Measurements from ENCODE around the gene NDUFS6.
"Not testable (repeated sequence)": the region's sequence is repeated elsewhere in the genome, so short reads cannot be mapped to it uniquely, and the experiment has no call there.

NDUFS6 gene

DNA sequence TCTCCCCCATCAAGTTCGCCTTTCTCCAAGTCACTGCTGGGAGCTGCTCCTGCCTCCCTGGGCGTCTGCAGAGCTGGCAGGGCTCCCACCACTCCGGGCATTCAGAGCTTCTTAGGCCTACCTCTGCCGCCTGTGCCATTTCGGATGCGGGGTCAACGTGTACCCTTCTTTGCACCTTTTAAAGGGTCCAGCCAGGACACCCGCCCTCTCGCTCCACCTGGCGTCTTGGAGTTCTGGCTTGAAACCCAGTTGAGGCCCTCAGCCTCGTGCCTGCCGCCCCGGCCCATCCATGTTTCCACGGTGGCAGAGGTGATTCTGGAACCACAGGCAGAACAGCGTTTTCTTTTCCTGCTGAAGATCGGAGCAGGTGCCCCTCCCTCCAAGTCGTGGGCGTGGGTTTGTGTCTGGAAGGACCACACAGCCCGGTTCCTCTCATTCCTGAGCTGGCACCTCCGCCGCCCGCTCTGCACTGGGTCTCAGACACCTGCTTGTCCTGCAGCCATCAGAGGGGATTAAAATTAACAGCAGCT is 32.9 kb downstream of the NDUFS6 start:
- DNase-seq (ENCODE audit: low spot score): no peak

DNA sequence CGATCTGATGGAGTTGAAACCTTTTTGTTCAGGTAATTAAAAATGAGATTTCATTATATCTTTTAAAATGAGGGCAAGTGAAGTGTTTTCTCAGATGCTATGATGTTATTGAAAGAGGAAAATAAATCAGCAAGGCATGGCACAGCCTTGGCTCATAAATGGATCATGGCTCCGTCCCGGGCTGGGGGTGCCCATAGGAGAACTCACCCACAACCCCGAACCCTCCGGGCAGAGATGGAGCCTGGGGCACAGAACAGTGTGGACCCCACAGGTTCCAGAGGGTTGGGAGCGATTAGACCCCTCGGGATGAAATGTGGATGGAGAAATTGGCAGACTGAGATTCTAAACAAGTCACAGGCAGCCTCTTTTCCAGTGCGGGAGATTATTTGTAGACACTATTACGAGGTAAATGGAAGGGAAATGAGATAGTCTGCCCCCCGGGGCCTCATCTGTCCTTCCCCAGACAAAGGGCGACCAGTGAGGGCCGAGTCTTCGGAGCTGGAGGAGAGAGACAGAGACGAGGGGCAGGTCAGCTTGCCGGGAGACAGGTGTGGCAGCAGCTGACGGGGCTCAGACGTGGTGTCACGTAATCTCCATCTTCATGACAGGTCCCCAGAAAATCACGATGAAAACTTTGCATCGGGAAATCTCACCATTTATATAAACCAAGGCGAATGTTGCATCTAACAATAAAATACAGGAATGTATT is 33.7 kb downstream of the NDUFS6 start:
- DNase-seq (ENCODE audit: low spot score): no peak

DNA sequence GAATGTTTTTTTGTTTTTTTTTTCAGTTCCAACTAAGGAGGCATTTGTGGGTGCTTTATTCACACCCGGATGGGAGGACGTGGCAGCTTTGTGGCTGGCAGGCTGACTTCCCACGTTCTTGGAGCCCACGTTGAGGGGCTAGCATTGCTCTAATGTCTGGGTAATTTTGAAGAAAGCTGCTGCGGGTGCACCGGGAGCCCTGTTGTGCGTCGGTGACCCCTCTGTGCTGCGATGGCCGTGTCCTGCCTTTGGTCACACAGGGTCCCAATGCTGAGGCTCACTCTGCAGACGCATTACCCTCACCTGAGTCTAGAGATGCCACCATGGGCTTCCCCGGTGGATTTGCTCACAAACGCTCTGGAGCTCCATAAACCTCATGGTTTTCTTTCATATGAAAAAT is 34.2 kb downstream of the NDUFS6 start:
- DNase-seq (ENCODE audit: low spot score): no peak

GRCh38 chr5:1836176-1836890 is 35.1 kb downstream of the NDUFS6 start:
- DNase-seq (ENCODE audit: low spot score): no peak

- no peak for DNase-seq (ENCODE audit: low spot score)
Observed at GRCh38 chr5:1836891-1837880, 36.0 kb downstream of the NDUFS6 start.

GRCh38 chr5:1838013-1838412 is 36.8 kb downstream of the NDUFS6 start:
- DNase-seq (ENCODE audit: low spot score): no peak

DNA sequence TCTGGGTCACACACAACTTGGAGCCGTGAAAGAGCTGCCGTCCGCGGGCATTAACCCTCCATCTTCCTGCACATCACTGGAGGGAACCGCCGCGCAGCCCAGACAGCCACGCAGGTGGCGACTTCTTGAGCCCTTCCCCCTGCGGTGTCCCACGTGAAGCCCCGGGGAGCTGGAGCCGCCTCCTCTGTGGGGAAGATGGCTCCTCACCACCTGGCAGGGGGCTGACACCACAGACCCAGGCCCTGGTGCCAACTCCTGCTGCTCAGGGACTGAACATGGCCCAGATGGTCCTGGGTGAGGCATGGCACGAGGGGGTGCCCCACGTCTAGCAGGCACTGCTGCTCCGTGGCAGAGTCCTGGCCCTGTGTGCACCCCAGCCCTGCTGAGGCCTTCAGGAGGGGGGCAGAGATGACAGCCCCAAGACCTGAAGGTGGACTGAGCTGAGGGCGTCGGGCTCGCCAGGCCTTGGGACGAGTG is 38.9 kb downstream of the NDUFS6 start:
- DNase-seq (ENCODE audit: low spot score): no peak

DNA sequence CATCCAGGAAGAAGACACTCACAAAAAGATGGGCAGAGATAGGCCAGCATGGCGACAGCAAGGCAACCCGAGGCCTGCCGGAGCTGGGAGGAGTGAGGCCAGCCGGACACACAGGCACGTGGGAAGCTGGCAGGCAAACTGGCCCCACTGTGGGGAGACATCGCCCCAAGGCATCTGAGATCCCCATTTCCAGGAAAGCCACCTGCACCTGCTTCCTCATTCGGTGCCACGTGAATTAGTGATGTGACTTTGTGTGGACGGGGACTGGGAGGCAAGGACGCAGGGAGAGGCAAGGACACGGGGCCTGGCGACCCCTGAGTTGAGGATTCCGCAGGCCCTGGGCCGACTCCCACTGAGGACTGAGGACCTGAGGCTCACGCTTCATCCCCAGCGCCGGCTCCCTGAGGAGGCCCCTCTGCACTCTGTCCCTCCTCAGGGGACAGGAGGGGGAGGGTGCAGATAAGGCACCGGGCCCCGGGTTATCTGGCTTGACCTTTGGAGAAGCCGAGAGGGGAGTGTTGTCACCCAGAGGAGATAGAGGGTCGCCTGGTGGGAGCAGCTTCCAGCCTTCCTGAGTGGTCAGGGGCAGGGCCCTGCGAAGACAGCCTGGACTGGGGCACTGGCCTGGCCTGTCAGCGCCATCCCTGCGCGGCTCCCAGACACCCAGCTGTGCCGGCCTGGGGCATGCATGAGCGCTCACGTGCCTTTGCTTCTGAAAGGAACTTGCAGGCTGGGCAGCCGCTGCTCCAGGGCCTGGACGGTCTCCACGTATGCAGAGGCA is 39.7 kb downstream of the NDUFS6 start:
- no peak for DNase-seq (ENCODE audit: low spot score)

DNA sequence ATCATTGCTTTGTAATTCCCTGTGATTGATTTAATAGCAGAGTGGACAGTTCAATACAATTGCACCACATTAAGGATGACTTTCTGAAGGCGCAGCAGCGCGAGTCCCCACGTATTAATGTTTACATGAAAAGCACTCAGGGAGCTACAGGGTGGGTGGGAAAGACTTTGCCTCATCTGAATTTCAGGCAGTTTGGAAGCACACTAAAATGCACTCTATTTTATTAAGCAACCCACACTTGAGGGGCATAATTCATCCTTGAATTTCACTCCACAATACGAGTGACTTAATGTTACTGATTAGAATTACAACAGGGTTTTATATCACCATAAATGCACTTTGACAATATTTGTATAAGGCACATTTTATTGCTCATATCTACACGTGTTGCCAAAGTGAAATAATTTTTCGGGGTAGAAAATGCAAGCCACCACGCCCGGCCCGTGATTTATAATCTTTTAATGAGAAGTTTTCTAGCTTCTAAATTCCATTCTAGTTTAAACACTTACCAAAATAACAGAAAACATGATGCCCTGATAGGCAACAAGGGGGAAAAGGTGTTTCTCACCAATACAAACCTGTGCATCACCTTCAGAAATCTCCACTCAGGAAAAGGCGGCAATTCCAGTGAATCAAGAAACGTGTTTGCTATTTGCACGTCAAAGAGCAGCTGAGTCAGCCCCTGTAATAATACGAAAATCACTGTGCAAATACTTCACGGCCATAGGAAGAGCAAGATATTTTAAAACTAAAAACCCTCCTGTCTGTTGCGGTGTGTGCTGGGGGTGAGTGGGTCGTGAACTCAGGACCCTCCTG is 41.0 kb downstream of the NDUFS6 start:
- DNase-seq (ENCODE audit: low spot score): no peak

DNA sequence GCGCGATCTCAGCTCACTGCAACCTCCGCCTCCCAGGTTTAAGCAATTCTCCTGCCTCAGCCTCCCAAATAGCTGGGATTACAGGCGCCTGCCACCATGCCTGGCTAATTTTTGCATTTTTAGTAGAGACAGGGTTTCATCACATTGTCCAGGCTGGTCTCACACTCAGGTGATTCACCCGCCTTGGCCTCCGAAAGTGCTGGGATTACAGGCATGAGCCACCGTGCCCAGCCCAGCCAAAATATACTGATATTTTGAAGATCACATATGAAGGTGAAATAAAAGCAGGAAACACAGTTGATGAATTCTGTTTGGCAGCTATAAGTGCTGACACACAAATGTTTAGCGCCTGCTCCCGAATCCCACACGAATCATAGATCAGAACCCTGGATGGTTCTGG is 42.6 kb downstream of the NDUFS6 start:
- not testable (repeated sequence) for DNase-seq (ENCODE audit: low spot score)

GRCh38 chr5:1844708-1845436 is 43.7 kb downstream of the NDUFS6 start:
- DNase-seq (ENCODE audit: low spot score): no peak

- no peak for DNase-seq (ENCODE audit: low spot score)
Observed at GRCh38 chr5:1845696-1846095, 44.5 kb downstream of the NDUFS6 start.

GRCh38 chr5:1846583-1846982 is 45.4 kb downstream of the NDUFS6 start:
- no peak for DNase-seq (ENCODE audit: low spot score)

DNA sequence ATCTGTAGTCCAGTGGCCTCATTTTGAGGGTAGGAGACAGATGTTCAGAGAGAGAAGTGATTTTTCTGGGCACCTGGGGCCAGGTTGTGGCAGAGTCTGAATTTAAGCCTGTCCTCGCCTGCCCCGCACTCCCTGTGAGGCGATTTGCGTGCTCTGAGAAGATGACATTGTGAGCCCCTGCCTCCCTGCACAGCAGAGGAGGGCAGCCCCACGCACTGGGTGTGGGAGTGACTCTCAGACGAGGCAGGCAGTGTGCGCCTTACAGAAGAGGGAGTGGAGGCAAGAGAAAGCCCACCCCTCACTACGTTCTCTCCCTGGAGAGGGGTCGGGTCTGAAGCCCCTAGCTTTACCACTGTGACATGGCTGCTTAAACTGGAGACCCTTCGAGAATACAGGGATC is 45.8 kb downstream of the NDUFS6 start:
- DNase-seq (ENCODE audit: low spot score): no peak

DNA sequence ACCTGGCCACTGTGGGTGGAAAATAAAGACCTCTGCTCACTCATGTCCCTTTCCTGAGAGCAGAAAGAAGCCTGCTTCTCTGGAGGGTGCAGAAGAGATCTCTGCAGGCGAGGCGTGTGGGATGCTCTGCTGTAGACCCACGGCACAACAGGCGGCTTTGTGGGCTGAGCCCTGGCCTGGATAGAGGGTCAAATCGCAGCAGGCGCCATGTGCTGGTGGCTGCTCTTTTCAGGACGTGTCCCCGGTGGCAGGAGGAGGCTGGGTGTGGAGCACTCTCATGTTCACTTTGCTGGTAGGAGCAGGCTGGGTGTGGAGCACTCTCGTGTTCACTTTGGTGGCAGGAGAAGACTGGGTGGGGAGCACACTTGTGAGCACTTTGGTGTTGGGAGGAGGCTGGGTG is 46.4 kb downstream of the NDUFS6 start:
- no peak for DNase-seq (ENCODE audit: low spot score)

DNA sequence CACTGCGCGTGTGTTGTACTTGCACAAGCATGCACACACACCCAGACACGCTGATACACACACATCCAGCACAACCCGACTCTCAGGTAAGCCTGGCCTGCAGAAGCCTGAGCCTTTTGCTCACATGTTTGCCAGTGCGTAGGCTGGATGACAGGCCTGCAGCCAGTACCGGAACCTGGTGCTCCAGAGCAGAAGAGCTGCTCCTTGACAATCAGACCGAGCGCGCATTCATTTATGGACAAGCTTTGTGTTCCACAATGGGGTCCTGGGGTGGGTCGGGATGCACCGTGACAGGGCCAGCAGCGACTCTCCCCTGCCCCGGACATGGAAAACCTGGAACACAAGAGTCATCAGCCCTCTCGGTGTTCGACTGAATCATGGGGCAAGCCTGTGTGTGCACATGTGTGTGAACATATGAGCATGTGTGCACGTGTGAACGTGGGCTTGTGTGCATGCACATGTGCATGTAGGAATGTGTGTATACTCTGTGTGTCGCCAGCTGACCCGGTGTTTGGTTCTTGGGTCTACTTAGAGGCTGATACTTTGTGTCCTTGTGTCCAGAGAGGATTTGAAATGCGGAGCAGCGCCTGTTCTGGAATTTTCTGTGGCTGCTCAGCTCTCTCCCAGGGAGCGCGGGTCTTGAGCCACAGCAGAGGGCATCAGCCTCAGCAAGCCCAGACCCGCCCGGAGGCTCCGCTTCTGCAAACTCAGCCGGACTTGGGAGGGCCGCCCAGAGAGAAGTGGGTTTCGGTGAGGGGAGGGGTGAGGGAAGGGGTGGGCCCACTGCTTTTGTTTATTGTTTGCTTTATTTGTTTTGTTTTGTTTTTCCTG is 49.3 kb downstream of the NDUFS6 start:
- no peak for DNase-seq (ENCODE audit: low spot score)

DNA sequence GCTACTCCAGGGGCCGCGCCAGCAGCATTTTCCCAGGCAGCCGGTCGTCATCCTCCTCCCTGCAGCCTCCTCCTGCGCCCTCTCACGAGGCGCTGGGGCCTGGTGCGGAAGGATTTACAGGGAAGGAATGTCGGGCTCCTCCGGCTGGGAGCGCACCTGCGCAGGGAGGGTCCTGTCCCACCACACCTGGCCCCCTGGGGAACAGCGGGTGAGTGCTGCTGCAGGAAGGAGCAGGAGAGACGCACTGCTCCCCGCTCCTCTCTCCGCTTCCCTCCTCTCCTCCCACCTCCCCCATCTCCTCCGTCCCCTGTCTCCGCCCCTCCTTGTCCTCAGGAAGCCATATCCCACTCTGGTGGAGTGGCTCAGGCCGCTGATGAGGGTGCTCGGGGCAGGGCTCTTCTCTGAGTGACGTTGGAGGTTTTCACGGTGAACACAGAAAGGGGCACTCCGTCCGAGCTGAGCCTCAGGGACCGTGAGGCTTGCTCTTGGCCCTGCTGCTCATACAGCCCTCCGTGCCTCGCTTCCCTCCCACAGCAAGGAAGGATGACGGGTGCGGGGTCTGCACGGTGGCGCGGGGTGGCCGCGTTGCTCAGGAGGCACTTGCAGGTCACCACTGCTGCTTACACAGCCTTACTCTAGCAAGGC is 50.2 kb downstream of the NDUFS6 start:
- DNase-seq (ENCODE audit: low spot score): no peak

GRCh38 chr5:1852324-1852947 is 51.2 kb downstream of the NDUFS6 start:
- DNase-seq (ENCODE audit: low spot score): no peak

Measured in CD4-positive, alpha-beta T cell treated with Interleukin-15 for 4 hours (primary cell).